Ecto neural progenitor cell (in vitro differentiated cells): ENCODE data around the gene RAB40A.
A peak's percentile ranks its signal among the peaks of the same experiment; 100 is the strongest.
"Not testable (repeated sequence)": the region's sequence is repeated elsewhere in the genome, so short reads cannot be mapped to it uniquely, and the experiment has no call there.

ENCODE experiments used
- DNase-seq: peaks from one replicate; pipeline ENCODE4 v3.0.0-alpha.2; 2018; ENCODE audit warnings: low spot score

RAB40A gene

GRCh38 chrX:103523605-103524004, 4.3 kb upstream of the RAB40A start:
- DNase-seq: no peak

GRCh38 chrX:103520386-103520785, 1.1 kb upstream of the RAB40A start:
- no peak for DNase-seq

GRCh38 chrX:103518571-103518970, 718 bp downstream of the RAB40A start:
- DNase-seq: no peak

- DNase-seq: no peak
Observed at GRCh38 chrX:103517246-103517645, 2.0 kb downstream of the RAB40A start.

GRCh38 chrX:103513476-103514108, 5.7 kb downstream of the RAB40A start:
- no peak for DNase-seq

GRCh38 chrX:103513067-103513466, 6.2 kb downstream of the RAB40A start:
- no peak for DNase-seq

GRCh38 chrX:103510031-103510430, 9.3 kb downstream of the RAB40A start:
- no peak for DNase-seq

- DNase-seq: no peak
Observed at GRCh38 chrX:103503853-103504207, 15.5 kb downstream of the RAB40A start.

GRCh38 chrX:103503163-103503852, 16.0 kb downstream of the RAB40A start:
- DNase-seq: no peak

- DNase-seq: no peak
Observed at GRCh38 chrX:103498786-103499185, 20.5 kb downstream of the RAB40A start.

- no peak for DNase-seq
Observed at GRCh38 chrX:103495786-103496185, 23.5 kb downstream of the RAB40A start.

GRCh38 chrX:103493578-103493977, 25.7 kb downstream of the RAB40A start:
- not testable (repeated sequence) for DNase-seq

- DNase-seq: peak; percentile 61
Observed at GRCh38 chrX:103489733-103490132, 29.6 kb downstream of the RAB40A start.

- no peak for DNase-seq
Observed at GRCh38 chrX:103488794-103489193, 30.5 kb downstream of the RAB40A start.

GRCh38 chrX:103488332-103488731, 31.0 kb downstream of the RAB40A start:
- DNase-seq: no peak

GRCh38 chrX:103483720-103484119, 35.6 kb downstream of the RAB40A start:
- no peak for DNase-seq

GRCh38 chrX:103480526-103480925, 38.8 kb downstream of the RAB40A start:
- no peak for DNase-seq

GRCh38 chrX:103477496-103477895, 41.8 kb downstream of the RAB40A start:
- DNase-seq: no peak

- no peak for DNase-seq
Observed at GRCh38 chrX:103475381-103475780, 43.9 kb downstream of the RAB40A start.

GRCh38 chrX:103469977-103470376, 49.3 kb downstream of the RAB40A start:
- not testable (repeated sequence) for DNase-seq

GRCh38 chrX:103467887-103468286, 51.4 kb downstream of the RAB40A start:
- DNase-seq: no peak

GRCh38 chrX:103467156-103467555, 52.1 kb downstream of the RAB40A start:
- DNase-seq: no peak

GRCh38 chrX:103464774-103465117, 54.5 kb downstream of the RAB40A start:
- DNase-seq: peak; percentile 80
